HCEC 1CT (cell line): ENCODE measurements around the gene STEAP4.

ENCODE experiments used
- DNase-seq: peaks from one replicate; pipeline ENCODE4 v3.0.0-alpha.2; 2017

The STEAP4 gene

DNA sequence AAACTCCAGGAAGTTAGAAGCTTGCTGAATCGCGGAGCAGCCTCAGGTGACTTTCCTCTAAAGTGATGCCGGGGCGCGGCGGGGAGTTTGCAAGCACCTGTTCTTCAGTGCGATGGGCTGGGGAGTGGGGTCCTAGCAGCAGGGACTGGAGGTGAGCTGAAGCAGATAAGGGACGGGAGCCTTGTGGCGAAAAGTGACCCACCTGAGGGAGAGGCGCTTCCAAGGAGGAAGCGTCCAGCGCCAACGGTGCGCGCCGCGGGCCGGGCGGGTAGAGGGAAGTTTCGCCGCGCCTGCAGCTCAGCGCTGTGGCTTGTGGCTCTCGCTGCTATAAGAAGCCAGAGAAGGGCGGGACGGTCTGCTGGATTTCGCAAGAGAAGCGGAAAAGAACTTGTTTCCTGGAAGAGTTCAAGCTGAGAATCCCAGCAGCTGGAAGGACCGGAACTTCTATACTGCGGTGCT, at the start of gene STEAP4:
Gene STEAP4 (minus strand): TSS at position 305 of the 459 bp plus-strand sequence. CDS start 22,625 bp downstream, outside the sequence.
- DNase-seq: peak; percentile 11

DNA sequence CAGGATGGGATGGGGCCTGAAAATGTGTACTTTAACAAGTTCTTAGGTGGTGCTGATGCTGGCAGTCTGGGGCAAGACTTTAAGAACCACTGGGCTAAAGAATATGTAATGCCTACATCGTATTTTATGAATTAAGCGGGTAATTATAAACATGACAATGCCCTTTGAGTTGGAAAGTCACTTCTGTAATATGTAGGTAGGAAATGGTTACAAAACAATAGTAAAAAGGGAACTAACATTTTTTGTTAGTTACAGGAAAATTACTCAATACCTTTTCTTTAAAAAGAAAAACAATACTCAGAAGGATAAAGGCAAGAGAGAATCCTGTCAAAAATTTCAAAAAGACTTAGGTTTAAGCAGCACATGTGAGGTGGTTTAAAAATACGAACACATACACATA, 48.3 kb upstream of the STEAP4 start:
- DNase-seq: no peak

DNA sequence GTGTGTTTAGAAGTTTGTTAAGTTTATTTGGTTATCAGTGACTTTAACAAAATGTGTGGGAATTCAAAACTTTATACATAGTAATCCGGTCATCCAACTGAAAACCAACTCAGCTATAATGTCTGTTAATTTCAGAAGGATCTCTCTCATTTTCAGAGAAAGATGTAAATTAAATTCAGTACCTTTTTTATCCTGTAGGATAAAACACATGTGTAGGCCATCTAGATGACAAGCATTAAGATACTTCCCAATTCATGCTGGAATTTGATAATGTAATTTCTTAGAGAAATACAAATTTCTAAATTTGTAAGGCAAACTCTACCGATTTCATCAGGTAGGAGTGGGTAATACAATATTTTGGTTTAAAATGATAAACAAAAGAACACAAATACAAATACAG, 43.4 kb upstream of the STEAP4 start:
- no peak for DNase-seq

DNA sequence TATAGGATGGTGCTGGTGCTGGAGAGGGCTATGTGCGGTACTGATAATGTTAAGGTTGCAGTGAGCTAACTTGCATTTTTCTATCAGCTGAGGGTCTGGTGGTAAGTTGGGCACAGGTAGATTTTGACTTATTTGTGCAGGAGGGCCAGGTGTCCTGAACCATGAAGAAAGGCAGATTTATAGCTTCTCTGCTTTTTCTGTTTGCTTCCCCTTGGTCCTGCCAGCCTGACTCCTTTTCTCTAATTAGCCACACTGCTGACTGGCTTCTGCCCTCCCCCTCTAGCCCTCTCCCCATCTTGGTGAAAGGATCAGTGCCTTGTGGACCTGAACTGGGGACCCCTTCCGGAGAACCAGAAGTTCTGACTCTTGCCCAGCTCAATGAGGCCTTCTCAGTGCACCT, 40.8 kb upstream of the STEAP4 start:
- no peak for DNase-seq

DNA sequence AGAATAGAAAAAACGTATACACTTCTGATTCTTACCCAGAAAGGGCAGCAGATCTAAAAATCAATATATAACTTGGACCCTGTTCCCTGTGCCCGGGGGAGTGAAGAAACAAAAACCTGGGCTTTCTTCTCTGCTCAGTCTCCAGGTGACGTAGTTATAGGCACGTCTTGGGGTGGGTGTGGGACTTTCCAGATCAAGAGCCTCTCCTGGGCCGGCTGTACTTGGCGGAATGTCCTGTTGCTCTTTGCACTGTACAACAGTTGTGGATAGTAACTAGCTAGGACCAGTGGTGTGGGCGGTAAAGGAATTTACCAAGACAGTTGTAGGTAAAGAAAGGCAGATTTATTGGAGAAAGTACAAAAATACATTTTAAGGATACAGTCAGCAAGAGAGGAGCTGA, 40.4 kb upstream of the STEAP4 start:
- DNase-seq: no peak

DNA sequence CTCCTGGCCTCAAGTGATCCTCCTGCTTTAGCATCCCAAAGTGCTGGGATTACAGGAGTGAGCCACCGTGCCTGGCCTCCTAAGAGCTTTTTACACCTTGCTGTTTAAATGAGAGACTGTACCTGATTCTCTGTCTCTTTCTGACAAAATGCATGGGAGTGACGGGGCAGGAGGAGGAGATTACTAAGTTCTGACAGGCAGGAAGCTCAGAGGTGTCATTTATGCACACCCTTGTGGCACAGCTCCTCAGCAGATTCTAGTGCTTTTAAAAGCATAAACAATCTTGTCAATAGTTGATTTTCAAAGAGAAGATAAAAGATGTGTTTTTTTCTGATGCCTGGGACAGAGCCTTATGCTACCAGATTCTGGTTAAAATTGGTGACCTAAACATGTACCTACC, 39.7 kb upstream of the STEAP4 start:
- DNase-seq: no peak

DNA sequence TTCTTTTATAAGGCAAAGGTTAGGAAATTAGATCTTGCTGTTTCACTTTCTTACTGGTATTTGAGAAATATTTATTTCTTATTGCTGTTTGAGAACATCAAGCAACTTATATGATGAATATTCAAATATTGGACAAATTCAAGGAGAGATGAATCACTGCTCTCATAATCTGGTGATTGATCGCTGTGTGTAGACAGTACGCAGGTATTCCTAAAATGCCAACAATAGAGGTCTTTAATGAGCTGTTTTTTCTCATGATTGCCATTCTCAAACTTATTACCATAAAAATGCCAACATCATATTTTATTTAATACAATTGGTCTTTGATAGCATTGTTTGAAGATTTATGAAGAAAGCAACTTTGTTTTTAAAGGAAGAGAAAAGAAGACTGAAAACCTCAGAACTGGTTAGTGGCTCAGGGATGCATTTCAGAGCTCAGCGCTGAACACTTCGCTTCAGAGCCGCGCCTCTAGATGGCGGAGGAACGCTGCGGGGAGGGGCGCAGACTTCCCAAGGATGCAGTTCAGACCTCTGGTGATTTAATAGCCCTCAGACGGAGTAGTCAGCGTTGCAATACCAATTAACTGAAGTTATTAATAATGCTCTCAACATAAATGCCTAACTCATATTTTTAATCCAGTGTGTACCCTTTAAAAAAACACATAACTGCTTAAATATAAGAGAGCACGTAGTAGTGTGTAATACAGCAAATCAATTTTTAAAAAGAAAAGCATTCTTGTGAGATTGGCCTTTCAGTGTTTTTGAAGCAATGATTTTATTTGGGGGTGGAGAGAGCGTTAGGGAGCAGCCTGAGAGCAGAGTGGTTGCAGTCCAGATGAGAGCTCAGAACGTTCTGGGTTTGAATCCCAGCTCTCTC, 38.5 kb upstream of the STEAP4 start:
- DNase-seq: no peak

DNA sequence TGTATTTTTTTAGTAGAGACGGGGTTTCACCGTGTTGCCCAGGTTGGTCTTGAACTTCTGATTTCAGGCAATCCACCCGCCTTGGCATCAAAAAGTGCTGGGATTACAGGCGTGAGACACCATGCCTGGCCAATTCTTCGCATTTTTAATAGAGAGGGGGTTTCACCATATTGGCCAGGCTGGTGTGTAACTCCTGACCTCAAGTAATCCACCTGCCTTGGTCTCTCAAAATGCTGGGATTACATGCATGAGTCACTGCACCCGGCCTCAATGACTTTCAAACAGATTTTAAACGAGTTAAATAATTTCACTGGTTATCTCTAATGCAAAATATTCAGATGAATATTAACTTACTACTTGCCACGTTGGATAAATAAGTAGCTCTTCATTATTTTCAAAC, 37.6 kb upstream of the STEAP4 start:
- no peak for DNase-seq

DNA sequence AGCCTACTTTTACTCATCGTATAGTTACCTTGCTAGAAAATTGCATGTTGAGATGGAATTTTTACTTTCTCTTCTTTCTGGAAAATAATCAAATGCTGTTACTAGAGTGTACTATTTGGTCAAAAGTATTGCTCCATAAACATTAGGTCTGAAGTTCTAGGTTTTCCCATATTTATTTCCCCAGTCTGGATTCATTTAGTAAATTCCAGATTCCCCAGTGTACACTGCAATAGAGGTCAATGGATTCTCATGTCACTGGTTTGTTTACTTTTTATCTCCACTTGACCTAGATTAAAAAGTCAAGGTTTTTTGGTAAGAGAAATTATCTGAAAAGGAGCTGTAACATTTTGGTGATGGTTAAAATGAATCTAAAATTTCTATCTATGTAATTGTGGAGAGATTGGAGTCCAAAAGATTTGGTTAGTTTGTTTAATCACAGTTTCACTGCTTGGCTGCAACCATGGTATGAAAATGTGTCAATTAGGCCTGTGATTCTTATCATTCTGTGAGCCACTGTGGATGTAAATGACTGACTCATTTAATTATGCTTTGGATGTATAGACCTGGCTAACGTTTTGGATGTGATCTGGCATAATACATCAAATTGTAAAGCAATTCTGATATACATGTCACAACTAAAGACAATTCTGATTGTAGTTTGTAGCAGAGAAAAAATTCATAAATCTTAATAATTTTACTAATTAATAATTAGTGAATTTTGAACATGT, 32.7 kb upstream of the STEAP4 start:
- DNase-seq: no peak

DNA sequence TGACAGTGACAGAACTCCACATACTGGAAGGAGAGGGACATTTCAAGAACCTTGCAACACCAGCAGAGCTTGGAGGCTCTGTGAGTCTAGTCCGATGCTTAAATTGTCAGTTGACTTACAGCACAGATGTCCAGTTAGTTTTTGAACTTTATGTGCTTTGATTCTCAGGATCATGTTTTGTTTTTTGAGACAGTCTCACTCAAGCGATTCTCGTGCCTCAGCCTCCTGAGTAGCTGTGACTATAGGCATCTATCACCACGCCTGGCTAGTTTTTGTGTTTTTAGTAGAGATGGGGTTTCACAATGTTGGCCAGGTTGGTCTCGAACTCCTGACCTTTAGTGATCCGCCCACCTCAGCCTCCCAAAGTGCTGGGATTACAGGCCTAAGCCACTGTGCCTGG, 31.8 kb upstream of the STEAP4 start:
- DNase-seq: no peak

DNA sequence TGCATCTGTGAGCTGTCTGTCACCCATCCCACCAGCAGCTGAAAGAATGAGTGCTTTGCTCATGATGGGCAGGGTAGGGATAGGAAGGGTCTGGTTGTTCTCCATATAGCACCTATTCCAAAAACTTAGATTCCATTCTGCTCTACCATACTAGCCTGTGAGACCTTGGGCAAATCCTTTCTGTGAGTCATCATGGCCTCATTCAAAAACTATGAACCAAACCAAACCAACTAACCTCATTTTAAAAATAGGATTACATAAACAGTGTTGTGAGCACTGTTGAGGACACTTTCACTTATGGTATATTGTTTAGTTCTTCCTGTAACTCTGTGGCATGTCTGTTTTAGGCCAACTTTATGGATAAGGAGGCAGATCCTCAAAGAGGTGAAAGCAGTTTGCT, 30.9 kb upstream of the STEAP4 start:
- peak; percentile 35 for DNase-seq

DNA sequence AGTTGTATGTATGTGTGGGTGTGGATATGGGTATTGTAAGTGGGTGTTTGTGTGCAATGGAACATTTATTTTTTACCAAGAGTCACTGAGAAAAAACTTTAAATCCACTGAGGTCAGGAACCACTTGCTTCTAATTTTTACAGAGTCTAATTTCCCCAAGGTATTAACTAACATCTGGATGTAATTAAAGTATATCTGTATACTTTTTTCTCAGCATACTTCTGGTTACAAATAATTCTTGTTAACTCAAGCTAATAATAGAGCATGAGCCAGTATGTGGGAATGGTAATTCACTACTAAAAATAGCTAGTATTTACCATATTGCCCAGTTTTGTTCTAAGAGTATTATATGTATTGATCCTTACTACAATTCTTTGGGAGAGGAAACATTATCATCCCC, 24.6 kb upstream of the STEAP4 start:
- DNase-seq: no peak

DNA sequence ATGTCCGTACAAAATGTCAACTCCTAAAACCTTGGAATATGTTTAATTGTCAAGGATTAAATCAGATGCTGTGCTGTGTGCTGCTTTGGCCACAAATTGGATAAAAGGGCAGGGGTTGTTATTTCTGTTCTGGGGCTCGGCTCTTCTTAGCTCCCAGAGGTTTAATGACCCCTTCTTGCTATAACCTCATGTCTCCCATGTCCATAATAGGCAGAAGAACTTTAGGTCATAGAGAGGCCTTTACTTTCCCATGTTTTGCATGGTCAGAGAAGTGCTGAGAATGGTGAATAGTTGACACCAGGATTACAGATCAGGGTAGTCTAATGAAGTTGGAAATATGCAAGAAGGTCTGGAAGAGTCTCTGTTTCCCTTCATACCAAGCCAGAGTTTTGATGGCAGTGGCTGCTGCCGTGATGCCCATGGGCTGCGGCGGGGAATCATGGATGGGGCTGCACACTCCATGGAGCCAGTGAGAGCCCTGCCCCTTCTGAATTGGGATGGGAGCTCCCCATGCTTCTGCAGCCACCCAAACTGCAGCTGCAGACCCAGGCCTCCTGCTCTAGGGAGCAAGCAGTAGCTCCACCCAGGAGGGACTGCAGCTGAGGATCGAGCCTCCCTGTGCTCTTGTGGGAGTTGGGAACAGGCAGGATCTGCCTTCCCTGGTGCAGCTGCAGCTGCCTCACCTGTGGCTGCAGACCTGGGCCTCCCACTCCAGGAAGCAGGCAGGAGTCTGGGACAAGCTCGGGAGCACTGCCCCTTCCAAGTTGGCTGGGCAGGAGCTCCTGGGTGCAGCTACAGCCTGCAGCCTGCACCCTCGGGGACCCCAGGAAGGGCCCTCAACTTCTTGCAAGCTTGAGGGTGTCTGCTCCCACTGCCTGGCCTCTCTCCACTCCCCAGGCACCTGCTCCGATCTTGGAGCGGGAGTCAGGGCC, 23.1 kb upstream of the STEAP4 start:
- DNase-seq: no peak

DNA sequence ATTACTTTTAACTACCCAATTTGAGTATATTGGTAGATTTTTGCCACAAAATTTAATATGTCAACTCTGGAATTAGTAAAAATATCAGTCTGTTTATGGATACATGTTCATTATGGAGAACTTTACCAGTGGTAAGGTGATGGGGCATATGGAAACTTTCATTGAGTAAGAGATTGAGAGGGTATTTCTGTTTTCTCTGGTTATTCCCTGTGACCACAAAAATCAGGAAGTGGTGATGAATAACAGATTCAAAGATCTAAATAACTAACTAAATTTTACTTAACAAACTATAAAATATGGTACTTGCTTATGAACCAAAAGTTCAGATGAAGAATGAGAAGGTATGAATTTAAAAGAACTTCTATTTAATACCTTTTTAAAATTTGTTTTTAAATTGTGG, 22.1 kb upstream of the STEAP4 start:
- no peak for DNase-seq

DNA sequence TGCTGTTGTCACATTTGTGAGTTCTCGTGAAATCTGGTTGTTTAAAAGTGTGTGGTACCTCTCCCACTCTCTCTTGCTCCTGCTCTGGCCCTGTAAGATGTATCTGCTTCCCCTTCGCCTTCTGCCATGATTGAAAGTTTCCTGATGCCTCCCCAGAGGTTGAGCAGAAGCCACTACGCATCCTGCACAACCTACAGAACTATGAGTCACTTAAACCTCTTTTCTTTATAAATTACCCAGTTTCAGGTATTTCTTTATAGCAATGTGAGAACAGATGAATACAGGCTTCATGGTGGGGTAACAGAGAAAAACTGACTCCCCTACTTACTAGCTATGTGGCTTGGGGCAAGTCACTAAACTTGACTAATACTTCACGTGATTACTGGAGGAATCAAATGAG, 18.0 kb upstream of the STEAP4 start:
- no peak for DNase-seq

DNA sequence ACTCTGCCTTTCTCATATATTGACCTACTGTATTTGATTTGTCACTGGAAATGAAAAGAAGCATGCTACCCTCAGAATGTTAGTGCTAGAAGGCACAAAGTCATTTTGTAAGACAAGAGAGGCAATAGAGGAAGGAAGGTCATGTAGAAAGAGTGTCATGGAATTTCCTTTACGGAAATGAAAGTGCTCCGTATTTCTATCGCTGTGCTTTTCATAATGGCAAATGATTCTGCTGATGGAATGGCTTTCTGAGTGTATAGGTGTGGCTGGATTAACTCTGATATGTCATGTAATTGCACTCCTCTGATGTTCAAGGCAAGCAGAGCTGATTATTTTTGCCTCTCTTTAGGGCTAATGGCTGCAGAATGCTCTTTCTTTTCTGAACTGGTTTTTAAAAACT, 15.5 kb upstream of the STEAP4 start:
- no peak for DNase-seq

DNA sequence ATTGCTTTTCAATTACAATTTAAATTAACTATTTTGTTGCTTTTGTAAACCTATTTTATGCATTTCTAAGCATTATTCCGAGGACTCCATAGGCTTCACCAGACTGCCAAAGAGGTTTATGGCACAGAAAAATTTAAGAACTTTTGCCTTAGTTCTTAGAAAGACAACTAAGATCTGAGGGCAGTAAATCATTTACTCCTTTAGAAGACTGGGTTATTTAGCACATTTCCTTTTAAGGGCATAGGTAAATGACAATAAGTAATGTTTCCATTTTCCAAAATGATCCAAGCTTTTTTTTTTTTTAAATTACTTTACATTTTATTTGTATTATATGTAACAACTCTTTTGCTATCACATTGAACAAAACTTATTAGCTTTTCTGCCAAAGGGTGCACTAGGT, 15.0 kb upstream of the STEAP4 start:
- DNase-seq: no peak

DNA sequence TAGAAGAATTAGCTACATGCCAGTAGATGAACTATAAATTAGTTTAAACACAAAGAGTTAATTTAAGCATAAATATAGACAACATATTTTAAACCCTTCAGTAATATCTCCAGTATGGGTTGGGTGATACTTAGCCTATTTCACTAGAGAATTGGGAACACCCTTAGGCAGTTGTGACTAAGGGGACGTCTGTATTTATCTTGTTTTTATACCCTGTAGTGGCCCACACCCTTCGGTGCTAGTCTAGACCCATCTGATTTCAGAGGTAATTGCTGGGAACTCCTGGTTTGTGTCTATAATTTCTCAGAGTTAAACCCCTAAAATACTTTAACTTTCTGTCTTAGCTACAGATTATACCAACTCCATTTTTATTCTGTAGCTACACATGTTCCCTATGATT, 11.5 kb upstream of the STEAP4 start:
- no peak for DNase-seq

DNA sequence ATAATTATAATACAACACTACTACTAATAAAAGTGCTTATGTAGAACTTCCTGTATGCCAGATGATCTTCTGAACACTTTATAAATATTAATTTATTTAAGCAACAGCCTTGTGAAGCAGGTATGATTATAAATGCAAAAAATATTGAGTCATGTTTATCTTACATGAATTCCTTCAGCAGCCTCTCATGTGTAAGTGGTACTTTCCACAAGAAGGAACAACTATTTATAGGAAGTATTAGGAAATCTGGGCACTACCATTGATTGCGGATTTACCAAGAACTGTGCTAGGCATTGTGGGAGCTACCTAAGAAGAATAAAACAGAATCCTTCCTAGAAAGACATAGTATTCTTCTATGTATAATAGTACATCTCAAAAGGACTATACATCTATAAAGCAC, 10.7 kb upstream of the STEAP4 start:
- DNase-seq: no peak

DNA sequence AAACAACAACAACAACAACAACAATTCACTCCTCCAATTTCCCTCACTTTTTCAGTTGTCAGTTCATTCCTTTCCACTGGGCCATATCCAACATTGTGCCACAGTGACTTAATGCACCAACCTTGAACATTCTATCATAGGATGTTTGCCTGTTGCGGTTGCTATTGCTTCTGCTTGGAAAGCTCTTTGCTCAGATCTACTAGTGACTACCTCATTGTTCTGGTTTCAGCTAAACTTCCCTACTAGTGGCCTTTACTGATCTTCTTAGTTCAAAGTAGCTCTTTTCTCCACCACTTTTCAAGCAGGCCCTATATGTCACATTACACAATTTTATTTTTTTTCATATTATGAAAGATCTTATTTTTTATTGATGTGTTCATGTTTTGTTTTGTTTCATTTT, 9.8 kb upstream of the STEAP4 start:
- DNase-seq: no peak

DNA sequence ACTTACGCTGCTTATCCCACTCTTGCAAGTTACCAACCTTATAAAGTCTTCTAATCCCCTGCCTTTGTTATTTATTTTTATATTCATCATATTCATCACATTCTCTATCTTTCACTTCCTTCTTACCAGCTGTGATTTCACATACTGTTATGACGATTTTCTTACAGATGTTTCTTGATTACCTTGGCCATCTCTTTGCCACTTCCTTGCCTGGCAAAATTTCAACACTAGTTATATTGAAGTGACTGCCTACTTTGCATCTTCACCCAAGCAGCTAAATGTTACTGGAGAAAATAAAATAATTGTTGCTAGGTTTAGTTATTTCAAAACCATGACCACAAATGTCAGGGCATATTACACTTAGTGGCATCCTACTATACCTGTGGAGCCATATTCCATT, 8.8 kb upstream of the STEAP4 start:
- DNase-seq: no peak

DNA sequence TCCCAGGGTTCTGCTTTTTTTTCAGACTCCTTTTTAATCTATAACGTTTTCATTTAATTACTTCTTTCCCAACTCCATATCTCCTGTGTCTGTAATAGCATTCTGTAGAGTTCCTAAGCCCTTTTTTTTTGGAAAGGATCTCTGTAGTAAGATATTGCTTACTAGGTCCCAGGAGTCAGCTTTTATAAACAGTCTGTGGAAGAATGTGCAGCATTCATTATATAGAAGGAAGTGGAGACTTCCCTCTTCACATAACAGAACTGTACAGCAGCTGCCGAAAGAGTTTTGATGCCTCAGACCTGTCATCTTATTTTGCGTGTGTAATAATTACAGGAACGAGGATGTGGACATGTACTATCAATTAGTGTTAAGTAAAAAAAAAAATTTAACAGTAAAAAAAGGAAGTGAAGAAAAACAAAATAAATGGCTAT, 7.4 kb upstream of the STEAP4 start:
- DNase-seq: no peak

DNA sequence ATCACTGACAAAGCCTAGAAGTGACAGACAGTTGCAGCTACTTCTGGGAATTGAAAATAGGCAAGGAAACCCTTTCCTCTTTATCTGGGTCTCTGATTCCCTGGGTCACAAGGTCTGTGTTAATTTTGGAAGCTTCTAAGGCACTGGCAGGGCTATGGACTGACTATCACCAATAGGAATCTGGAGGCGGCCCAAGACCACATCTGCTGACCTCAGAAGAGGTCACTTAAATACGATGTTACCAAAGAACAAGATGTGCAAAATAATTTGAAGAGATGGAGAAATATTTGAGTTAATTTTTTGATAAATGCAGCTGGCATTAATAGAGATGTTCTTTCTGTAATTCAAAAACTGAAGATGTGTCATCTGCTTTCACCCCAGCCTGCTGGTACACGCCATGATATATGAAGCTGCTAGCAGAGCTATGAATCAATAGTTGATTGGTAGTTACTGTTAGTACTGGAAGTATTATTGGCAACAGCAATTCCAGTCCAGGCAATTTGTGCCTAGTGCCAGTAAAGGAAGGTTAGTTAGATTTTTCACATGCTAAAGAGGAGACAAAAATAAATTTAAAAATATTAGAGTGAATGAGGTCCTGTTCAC, 5.5 kb upstream of the STEAP4 start:
- peak; percentile 14 for DNase-seq
